ENCODE data around the gene MYMX. TPM values are rescaled to one million over a fixed set of nuclear protein-coding genes. Genes with fewer than 3 reads are reported as not detected.

The MYMX gene
- total RNA-seq, 1 experiment from 2014 or later: 1.8 TPM

DNA sequence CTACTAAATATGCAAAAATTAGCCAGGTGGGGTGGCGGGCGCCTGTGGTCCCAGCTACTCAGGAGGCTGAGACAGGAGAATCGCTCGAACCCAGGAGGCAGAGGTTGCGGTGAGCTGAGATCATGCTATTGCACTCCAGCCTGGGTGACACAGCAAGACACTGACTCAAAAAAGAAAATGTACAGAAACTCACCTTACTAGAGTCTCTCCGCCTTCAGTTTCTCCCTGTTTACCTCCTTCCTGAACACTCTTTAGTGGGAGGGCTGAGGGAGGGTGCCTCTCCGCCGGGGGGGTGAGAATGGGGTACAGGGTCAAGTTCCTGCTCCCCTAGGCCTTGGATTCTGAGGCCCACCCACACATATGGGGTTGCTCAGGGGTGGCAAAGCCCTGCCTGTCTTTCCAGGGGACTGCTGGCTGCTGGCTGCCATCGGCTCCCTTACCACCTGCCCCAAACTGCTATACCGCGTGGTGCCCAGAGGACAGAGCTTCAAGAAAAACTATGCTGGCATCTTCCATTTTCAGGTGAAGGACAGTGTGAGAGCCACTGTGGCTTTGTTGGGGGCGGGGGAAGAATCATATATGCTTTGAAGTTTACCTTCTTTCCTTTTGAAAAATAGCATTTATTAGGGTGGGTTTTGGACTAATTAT is 44.7 kb upstream of the MYMX start:
- BruUV-seq (replicated peaks): no TSS peak
- POLR2A ChIA-PET: interaction anchor here (0.6 to 1.0 kb wide), 2 partner anchors 82 to 133 kb away, joined by 3 read pairs; no protein-coding TSS in a partner anchor
- in situ Hi-C loops (cut with HindIII; ENCODE audit: low pct_unique_long_range_greater_than_20kb, low sequenced_read_pairs): no loop called here

DNA sequence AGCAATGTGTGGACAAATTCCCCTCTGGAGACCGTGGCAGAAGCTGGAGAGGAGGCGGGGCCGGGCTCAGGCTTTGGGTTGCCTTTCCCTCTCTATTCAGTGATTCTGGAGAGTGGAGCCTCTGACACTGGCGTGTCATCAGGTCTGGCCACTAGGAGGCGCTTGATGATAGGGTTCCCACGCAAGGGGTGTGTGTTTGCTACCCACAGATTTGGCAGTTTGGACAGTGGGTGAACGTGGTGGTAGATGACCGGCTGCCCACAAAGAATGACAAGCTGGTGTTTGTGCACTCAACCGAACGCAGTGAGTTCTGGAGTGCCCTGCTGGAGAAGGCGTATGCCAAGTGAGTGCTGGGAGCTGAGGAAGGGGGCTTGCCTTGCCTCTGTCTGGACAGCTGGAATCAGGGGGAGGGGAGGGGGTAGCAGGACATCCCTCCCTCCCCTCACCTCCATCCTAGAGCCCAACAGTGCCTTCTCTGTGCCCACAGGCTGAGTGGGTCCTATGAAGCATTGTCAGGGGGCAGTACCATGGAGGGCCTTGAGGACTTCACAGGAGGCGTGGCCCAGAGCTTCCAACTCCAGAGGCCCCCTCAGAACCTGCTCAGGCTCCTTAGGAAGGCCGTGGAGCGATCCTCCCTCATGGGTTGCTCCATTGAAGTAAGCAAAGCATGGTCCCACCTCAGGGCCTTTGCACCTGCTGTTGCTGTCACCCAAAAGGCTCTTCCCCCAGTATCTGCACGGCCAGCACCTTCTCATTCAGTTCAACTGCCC is 43.8 kb upstream of the MYMX start:
- peak; percentile 94 for ATAC-seq
- Histone ChIP-seq H3K27ac (ENCODE audit: low read length) (peak overlapping the region; percentile 64), H3K27me3 (ENCODE audit: control insufficient read depth, insufficient read depth, low read length) (no peaks in the 10 kb centered on the region), H3K4me3 (ENCODE audit: low read depth in 2 of 2, low read length in 2 of 2) (no peak overlapping the region), H3K36me3 (ENCODE audit: control insufficient read depth, insufficient read depth, low read length) (no peaks in the 10 kb centered on the region), H3K9me3 (ENCODE audit: control insufficient read depth, insufficient read depth, low read depth, low read length) (no peaks in the 10 kb centered on the region), H3K4me1 (ENCODE audit: control insufficient read depth, insufficient read depth, low read length) (peaks cover 28% of the 10 kb centered on the region)
- peak; percentile 73 for DNase-seq (ENCODE audit: low read depth, low spot score)
- in situ Hi-C loops (cut with HindIII; ENCODE audit: low pct_unique_long_range_greater_than_20kb, low sequenced_read_pairs): no loop called here
- intact Hi-C loops (cut with micrococcal nuclease; ENCODE audit: unreplicated experiment): loop anchor here (1.0 to 5.0 kb wide), 2 partner anchors 64 to 81 kb away; no protein-coding TSS in a partner anchor
- TF ChIP-seq TCF7L2 (IDR thresholded peaks at IDR 0.05; ENCODE audit: low read depth, low read length) (no peak), SIN3A (IDR thresholded peaks at IDR 0.05; ENCODE audit: borderline replicate concordance, insufficient read depth, low read depth, low read length) (0 out of 2 replicates have a peak, but pooled peaks have one; percentile 29)
- TF ChIP-seq, protein P1, sequence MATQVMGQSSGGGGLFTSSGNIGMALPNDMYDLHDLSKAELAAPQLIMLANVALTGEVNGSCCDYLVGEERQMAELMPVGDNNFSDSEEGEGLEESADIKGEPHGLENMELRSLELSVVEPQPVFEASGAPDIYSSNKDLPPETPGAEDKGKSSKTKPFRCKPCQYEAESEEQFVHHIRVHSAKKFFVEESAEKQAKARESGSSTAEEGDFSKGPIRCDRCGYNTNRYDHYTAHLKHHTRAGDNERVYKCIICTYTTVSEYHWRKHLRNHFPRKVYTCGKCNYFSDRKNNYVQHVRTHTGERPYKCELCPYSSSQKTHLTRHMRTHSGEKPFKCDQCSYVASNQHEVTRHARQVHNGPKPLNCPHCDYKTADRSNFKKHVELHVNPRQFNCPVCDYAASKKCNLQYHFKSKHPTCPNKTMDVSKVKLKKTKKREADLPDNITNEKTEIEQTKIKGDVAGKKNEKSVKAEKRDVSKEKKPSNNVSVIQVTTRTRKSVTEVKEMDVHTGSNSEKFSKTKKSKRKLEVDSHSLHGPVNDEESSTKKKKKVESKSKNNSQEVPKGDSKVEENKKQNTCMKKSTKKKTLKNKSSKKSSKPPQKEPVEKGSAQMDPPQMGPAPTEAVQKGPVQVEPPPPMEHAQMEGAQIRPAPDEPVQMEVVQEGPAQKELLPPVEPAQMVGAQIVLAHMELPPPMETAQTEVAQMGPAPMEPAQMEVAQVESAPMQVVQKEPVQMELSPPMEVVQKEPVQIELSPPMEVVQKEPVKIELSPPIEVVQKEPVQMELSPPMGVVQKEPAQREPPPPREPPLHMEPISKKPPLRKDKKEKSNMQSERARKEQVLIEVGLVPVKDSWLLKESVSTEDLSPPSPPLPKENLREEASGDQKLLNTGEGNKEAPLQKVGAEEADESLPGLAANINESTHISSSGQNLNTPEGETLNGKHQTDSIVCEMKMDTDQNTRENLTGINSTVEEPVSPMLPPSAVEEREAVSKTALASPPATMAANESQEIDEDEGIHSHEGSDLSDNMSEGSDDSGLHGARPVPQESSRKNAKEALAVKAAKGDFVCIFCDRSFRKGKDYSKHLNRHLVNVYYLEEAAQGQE (IDR thresholded peaks at IDR 0.05; ENCODE audit: insufficient read depth in 1 of 2, low read depth in 2 of 2, low read length in 1 of 2): 0 out of 4 replicates have a peak, but pooled peaks of 1 of the 2 experiments have one; percentile 35
- TF ChIP-seq, protein P2, sequence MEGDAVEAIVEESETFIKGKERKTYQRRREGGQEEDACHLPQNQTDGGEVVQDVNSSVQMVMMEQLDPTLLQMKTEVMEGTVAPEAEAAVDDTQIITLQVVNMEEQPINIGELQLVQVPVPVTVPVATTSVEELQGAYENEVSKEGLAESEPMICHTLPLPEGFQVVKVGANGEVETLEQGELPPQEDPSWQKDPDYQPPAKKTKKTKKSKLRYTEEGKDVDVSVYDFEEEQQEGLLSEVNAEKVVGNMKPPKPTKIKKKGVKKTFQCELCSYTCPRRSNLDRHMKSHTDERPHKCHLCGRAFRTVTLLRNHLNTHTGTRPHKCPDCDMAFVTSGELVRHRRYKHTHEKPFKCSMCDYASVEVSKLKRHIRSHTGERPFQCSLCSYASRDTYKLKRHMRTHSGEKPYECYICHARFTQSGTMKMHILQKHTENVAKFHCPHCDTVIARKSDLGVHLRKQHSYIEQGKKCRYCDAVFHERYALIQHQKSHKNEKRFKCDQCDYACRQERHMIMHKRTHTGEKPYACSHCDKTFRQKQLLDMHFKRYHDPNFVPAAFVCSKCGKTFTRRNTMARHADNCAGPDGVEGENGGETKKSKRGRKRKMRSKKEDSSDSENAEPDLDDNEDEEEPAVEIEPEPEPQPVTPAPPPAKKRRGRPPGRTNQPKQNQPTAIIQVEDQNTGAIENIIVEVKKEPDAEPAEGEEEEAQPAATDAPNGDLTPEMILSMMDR (IDR thresholded peaks at IDR 0.05): peak; percentile 94
- BruUV-seq (replicated peaks): no TSS peak
- ChIA-PET POLR2A (interaction anchor here (0.6 to 1.1 kb wide), 3 partner anchors 74 to 132 kb away, joined by 3 read pairs; partner anchors contain the start of gene HSP90AB1), CTCF (interaction anchor here (0.7 to 1.1 kb wide), 5 partner anchors 62 to 403 kb away, joined by 3 to 7 read pairs (median 4); partner anchors contain the start of genes HSP90AB1 and SLC35B2)

More for the DNA sequence above, 44.7 kb upstream of the MYMX start:
- no peak; the same call in 1 of the 2 replicates for ATAC-seq
- no peak for DNase-seq (ENCODE audit: low read depth, low spot score)
- H3K27me3 ChIP-seq (ENCODE audit: control insufficient read depth, insufficient read depth, low read length): no peaks in the 10 kb centered on the region
- no peaks in the 10 kb centered on the region for H3K36me3 ChIP-seq (ENCODE audit: control insufficient read depth, insufficient read depth, low read length)
- H3K27ac ChIP-seq (ENCODE audit: low read length): peak overlapping the region; percentile 40
- no peaks in the 10 kb centered on the region for H3K9me3 ChIP-seq (ENCODE audit: control insufficient read depth, insufficient read depth, low read depth, low read length)
- TF ChIP-seq SIN3A (IDR thresholded peaks at IDR 0.05; ENCODE audit: borderline replicate concordance, insufficient read depth, low read depth, low read length) (no peak), POLR2AphosphoS5 (IDR thresholded peaks at IDR 0.05; ENCODE audit: low read depth, low read length) (no peak), TCF7L2 (IDR thresholded peaks at IDR 0.05; ENCODE audit: low read depth, low read length) (no peak)
- TF ChIP-seq, protein P1 (IDR thresholded peaks at IDR 0.05; ENCODE audit: insufficient read depth in 1 of 2, low read depth in 2 of 2, low read length in 1 of 2): no peak
- TF ChIP-seq, protein P2 (IDR thresholded peaks at IDR 0.05): no peak
- H3K4me3 ChIP-seq (ENCODE audit: low read depth in 2 of 2, low read length in 2 of 2): no peak overlapping the region
- CTCF ChIA-PET: interaction anchor here (1.0 to 1.1 kb wide), 3 partner anchors 62 to 85 kb away, joined by 3 to 7 read pairs (median 4); partner anchors contain the start of gene SLC35B2
- H3K4me1 ChIP-seq (ENCODE audit: control insufficient read depth, insufficient read depth, low read length): peaks cover 23% of the 10 kb centered on the region
- intact Hi-C loops (cut with micrococcal nuclease; ENCODE audit: unreplicated experiment): loop anchor here (1.0 to 5.0 kb wide), 2 partner anchors 65 to 82 kb away; no protein-coding TSS in a partner anchor
